ENCODE results near the gene SIK2.
A peak's percentile ranks its signal among the peaks of the same experiment; 100 is the strongest.

SIK2 gene

GRCh38 chr11:111601979-111602864, at the start of gene SIK2:
SIK2 (plus strand) TSS chr11:111602449; CDS start chr11:111602564, 115 bp downstream.
- peak; percentile 72 for DNase-seq (ENCODE audit: low read depth, low spot score)

- no peak for DNase-seq (ENCODE audit: low read depth, low spot score)
These were observed 47.7 kb upstream of the SIK2 start for GRCh38 chr11:111554532-111554931.

DNA sequence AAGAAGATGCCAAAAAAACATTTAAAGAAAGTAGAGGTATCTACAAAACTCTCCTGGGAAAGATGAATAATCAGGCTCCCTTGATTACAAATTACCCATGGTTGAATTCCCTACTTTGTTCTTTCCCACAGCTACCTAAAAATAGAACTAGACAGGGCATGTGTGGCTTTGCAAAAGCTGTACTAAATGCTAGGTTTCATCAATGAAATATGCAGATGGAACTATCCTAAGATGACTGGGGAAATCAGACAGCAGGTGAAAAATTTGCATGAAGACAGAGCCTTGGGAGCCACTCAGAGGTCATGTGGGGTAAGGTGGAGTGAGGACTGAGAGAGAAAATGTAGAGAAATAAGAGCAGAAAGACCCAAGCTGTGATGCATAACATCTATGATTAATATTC, 47.0 kb upstream of the SIK2 start:
- no peak for DNase-seq (ENCODE audit: low read depth, low spot score)

GRCh38 chr11:111557425-111558111, 44.7 kb upstream of the SIK2 start:
- DNase-seq (ENCODE audit: low read depth, low spot score) = no peak

DNA sequence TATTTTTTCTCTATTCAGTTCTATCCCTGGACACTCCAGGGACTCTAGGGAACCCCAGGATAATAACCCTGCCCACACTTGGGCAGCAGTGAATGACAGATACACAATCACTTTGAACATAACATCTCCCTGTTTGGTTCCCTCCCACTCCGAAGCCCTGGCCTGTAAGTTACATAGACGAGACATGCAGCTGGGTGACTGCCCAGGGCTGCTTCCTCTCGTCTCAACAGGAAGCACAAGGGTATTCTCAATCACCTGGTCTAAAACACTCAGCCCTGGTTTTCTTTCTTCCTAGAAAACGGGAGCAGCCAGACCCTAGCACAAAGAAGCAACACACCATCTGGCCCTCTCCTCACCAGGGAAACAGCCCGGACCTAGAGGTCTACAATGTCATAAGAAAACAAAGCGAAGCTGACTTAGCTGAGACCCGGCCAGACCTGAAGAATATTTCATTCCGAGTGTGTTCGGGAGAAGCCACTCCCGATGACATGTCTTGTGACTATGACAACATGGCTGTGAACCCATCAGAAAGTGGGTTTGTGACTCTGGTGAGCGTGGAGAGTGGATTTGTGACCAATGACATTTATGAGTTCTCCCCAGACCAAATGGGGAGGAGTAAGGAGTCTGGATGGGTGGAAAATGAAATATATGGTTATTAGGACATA, 42.3 kb upstream of the SIK2 start:
- DNase-seq (ENCODE audit: low read depth, low spot score) = no peak

- DNase-seq (ENCODE audit: low read depth, low spot score) = no peak
These were observed 41.4 kb upstream of the SIK2 start for GRCh38 chr11:111560800-111561199.

GRCh38 chr11:111561306-111561705, 40.9 kb upstream of the SIK2 start:
- DNase-seq (ENCODE audit: low read depth, low spot score) = no peak

DNA sequence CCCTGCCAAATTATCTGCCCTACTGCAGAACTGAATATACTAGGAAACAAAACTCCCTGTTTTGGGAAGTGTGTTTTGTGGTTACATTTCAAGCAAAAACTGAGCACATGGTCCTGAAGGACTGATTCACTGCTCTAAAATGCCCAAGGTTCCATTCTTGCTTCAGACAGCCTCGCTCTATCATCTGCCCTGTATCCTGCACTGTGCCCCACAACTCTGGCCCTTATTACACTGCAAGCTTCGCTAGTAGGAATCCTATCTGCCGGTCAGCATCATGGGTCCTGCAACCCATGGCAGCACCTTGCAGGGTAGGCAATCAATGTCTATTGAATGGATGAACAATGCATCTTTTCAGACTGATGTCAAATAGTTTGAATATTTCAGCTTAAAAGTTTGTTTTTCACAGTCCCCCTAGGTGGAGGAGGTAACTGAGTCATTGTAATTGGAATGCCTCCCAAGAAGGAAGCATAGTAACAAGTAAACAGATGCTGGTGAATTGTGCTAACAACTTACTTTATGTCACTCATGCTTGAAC, 40.4 kb upstream of the SIK2 start:
- no peak for DNase-seq (ENCODE audit: low read depth, low spot score)

DNA sequence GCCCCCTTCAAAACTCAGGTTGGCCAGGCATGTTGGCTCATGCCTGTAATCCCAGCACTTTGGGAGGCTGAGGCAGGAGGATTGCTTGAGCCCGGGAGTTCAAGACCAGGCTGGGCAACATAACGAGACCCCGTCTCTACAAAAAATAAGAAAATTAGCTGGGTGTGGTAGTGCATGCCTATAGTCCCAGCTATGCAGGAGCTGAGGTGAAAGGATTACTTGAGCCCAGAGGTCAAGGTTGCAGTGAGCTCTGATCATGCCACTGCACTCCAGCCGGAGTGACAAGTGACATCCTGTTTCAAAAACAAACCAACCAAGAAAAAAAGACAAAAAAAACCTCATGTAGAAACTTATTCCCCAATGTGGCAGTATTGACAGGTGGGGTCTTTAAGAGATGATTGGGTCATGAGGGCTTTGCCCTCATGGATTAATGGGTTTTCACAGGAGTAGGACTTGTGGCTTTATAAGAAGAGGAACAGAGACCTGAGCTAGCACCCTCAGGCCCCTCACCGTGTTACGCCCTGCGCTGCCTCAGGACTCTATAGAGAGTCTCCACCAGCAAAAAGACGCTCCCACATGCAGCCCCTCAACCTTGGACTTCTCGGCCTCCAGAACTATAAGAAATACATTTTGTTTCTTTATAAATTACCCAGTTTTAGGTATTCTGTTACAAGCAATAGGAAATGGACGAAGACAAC, 39.4 kb upstream of the SIK2 start:
- DNase-seq (ENCODE audit: low read depth, low spot score) = no peak

DNA sequence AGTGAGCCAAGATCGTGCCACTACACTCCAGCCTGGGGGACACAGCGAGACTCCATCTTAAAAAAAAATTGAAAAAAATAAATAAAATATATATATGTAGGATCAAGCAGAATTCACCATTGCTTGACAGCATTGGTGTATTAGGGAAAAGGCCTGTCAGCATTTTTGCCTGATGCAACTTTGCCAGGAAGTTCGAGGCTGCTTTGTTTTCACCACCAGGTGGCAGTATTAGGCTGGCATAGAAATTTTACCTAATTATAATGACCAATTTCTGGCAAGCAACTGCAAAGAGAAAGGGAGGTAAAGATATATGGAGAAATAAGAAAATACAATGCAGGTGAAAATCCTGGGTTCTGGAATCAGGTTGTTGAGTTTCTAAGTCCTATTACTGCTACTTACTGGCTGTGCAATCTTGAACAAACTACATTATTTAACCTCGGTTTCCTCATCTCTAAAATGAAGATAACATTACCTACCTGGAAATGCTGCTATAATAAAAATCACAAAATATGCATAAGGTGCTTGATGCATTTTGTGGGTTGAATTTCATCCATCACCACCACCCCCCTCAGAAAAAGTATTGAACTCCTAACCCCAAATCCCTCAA, 37.0 kb upstream of the SIK2 start:
- DNase-seq (ENCODE audit: low read depth, low spot score) = peak; percentile 14

DNA sequence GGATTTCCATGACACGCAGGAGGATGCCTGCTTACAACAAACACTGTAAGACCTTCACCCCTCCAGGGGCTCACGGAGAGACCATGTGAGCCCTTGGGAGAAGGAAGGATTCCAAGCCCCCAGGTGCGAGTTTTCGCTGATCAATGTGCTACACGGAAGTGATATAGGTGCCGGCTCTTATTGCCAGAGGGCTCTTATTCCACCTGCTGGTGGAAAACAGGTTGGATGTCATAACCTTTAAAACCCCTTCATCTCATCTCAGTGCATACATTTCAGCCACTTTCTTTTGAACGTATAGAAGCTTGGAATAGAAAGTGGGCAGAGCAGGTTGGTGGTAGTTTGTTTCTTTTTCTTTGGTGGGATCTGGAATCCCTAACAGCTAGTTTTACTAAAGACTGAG, 35.9 kb upstream of the SIK2 start:
- DNase-seq (ENCODE audit: low read depth, low spot score) = no peak

GRCh38 chr11:111569476-111569875, 32.8 kb upstream of the SIK2 start:
- DNase-seq (ENCODE audit: low read depth, low spot score) = no peak

DNA sequence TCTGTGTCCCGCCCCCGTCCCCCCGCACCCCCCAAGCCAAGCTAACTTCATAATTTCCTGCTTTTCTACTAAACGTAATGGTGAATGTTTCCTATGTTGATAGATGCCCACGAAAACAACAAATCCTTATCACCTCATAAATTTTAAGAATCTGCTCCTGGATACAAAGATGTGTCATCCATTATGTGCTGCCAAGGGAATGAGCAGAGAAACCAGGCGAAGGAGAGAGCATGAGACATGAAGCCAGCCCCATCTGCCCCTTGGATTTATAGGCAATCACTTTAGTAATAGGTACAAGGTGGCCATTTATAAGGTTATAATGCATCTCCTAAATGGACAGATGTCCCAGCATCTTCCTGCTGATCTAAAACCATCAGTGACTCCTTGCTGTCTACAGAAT, 31.5 kb upstream of the SIK2 start:
- no peak for DNase-seq (ENCODE audit: low read depth, low spot score)

- DNase-seq (ENCODE audit: low read depth, low spot score) = no peak
These were observed 30.3 kb upstream of the SIK2 start for GRCh38 chr11:111571829-111572501.

- DNase-seq (ENCODE audit: low read depth, low spot score) = no peak
These were observed 29.7 kb upstream of the SIK2 start for GRCh38 chr11:111572581-111572980.

- no peak for DNase-seq (ENCODE audit: low read depth, low spot score)
These were observed 28.4 kb upstream of the SIK2 start for GRCh38 chr11:111573821-111574249.

- DNase-seq (ENCODE audit: low read depth, low spot score) = no peak
These were observed 27.6 kb upstream of the SIK2 start for GRCh38 chr11:111574373-111575225.

- no peak for DNase-seq (ENCODE audit: low read depth, low spot score)
These were observed 26.5 kb upstream of the SIK2 start for GRCh38 chr11:111575740-111576139.

DNA sequence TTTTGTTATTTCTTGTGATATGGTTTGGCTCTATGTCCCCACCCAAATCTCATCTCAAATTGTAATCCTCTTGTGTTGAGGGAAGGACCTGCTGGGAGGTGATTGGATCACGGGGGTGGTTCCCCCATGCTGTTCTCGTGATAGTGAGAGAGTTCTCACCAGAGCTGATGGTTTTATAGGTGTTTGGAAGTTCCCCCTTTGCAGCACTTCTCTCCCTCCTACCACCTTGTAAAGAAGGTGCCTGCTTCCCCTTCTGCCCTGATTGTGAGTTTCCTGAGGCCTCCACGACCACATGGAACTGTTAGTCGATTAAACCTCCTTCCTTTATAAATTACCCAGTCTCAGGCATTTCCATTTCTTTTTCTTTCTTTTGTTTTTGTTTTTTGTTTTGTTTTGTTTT, 24.4 kb upstream of the SIK2 start:
- DNase-seq (ENCODE audit: low read depth, low spot score) = no peak

GRCh38 chr11:111581341-111581740, 20.9 kb upstream of the SIK2 start:
- no peak for DNase-seq (ENCODE audit: low read depth, low spot score)
